Stromal cell of bone marrow (primary cell): ENCODE measurements around the gene CECR2.

Source experiments
- DNase-seq: peaks from one replicate; pipeline ENCODE4 v3.0.0-alpha.2; 2012; ENCODE audit warnings: low read depth

CECR2 gene

GRCh38 chr22:17369439-17370025 lies at the start of gene CECR2:
Gene CECR2, plus strand, starts transcription at chr22:17369460. Its CDS starts 324 bp downstream, at chr22:17369784.
- DNase-seq: no peak

GRCh38 chr22:17319546-17319945 lies 49.7 kb upstream of the CECR2 start:
- no peak for DNase-seq

GRCh38 chr22:17322511-17322910 lies 46.7 kb upstream of the CECR2 start:
- no peak for DNase-seq

- DNase-seq: no peak
These were observed 37.6 kb upstream of the CECR2 start for GRCh38 chr22:17331690-17332089.

GRCh38 chr22:17332109-17332800 lies 37.0 kb upstream of the CECR2 start:
- DNase-seq: no peak

- DNase-seq: no peak
These were observed 35.2 kb upstream of the CECR2 start for GRCh38 chr22:17334059-17334458.

GRCh38 chr22:17334983-17335382 lies 34.3 kb upstream of the CECR2 start:
- no peak for DNase-seq

- DNase-seq: no peak
These were observed 33.2 kb upstream of the CECR2 start for GRCh38 chr22:17336061-17336460.

- DNase-seq: no peak
These were observed 31.6 kb upstream of the CECR2 start for GRCh38 chr22:17337639-17338038.

- DNase-seq: no peak
These were observed 30.1 kb upstream of the CECR2 start for GRCh38 chr22:17339095-17339693.

- DNase-seq: no peak
These were observed 26.9 kb upstream of the CECR2 start for GRCh38 chr22:17342361-17342760.

GRCh38 chr22:17343766-17344165 lies 25.5 kb upstream of the CECR2 start:
- no peak for DNase-seq

- no peak for DNase-seq
These were observed 22.7 kb upstream of the CECR2 start for GRCh38 chr22:17346578-17346977.

- no peak for DNase-seq
These were observed 21.5 kb upstream of the CECR2 start for GRCh38 chr22:17347724-17348123.

- no peak for DNase-seq
These were observed 20.7 kb upstream of the CECR2 start for GRCh38 chr22:17348464-17349103.

- DNase-seq: no peak
These were observed 20.1 kb upstream of the CECR2 start for GRCh38 chr22:17349172-17349571.

- DNase-seq: no peak
These were observed 19.0 kb upstream of the CECR2 start for GRCh38 chr22:17350292-17350691.

- DNase-seq: no peak
These were observed 16.5 kb upstream of the CECR2 start for GRCh38 chr22:17352798-17353197.

GRCh38 chr22:17357688-17358087 lies 11.6 kb upstream of the CECR2 start:
- no peak for DNase-seq

- no peak for DNase-seq
These were observed 10.8 kb upstream of the CECR2 start for GRCh38 chr22:17358415-17358814.

- no peak for DNase-seq
These were observed 9.8 kb upstream of the CECR2 start for GRCh38 chr22:17359501-17359900.

- DNase-seq: no peak
These were observed 2.9 kb upstream of the CECR2 start for GRCh38 chr22:17366329-17366728.

- DNase-seq: no peak
These were observed 2.4 kb upstream of the CECR2 start for GRCh38 chr22:17366830-17367229.
